ENCODE measurements around the gene MRTO4. TPM values are rescaled to one million over a fixed set of nuclear protein-coding genes. Genes with fewer than 3 reads are reported as not detected.

The MRTO4 gene
- total and polyA plus RNA-seq, 2 of the 13 experiments (the other 11 are each of a cell fraction or from before 2014, with no cell fraction given) = 28.1 to 59.2 TPM

GRCh38 chr1:19209990-19210771 is 41.4 kb upstream of the MRTO4 start, which contains the start of gene UBR4 (continued):
- TF ChIP-seq SRSF4 (IDR thresholded peaks at IDR 0.05; ENCODE audit: low read depth, low read length, poor library complexity, severe bottlenecking) = no peak
- TF ChIP-seq ATF4 (CRISPR knock-in tag; IDR thresholded peaks at IDR 0.05) = peak; percentile 20 to 94; a peak in 2 of 4 replicates
- TF ChIP-seq IRF1 (CRISPR knock-in tag; IDR thresholded peaks at IDR 0.05; ENCODE audit: low read depth) = no peak
- TF ChIP-seq SOX5 (CRISPR knock-in tag; IDR thresholded peaks at IDR 0.05; ENCODE audit: borderline replicate concordance) = peak; percentile 68
- TF ChIP-seq NR0B2 (CRISPR knock-in tag; IDR thresholded peaks at IDR 0.05) = peak; percentile 36
- TF ChIP-seq TEF (CRISPR knock-in tag; IDR thresholded peaks at IDR 0.05) = no peak; the same call in 1 of the 2 replicates
- TF ChIP-seq HINFP (CRISPR knock-in tag; IDR thresholded peaks at IDR 0.05; ENCODE audit: low read depth) = no peak
- no peak for TF ChIP-seq ZNF570 (CRISPR knock-in tag; IDR thresholded peaks at IDR 0.05; ENCODE audit: borderline replicate concordance)
- TF ChIP-seq E2F1 (CRISPR knock-in tag; IDR thresholded peaks at IDR 0.05) = peak; percentile 93
- TF ChIP-seq PHF20 (CRISPR knock-in tag; IDR thresholded peaks at IDR 0.05) = peak; percentile 93
- TF ChIP-seq MZF1 (CRISPR knock-in tag; IDR thresholded peaks at IDR 0.05; ENCODE audit: borderline replicate concordance) = no peak
- no peak for TF ChIP-seq GTF2F1 (IDR thresholded peaks at IDR 0.05; ENCODE audit: low read length)
- peak; percentile 85; the same call in 1 of the 2 replicates for TF ChIP-seq ZNF569 (CRISPR knock-in tag; IDR thresholded peaks at IDR 0.05; ENCODE audit: borderline replicate concordance)
- TF ChIP-seq FOXM1 (CRISPR knock-in tag; IDR thresholded peaks at IDR 0.05) = no peak
- no peak for TF ChIP-seq FOXO4 (CRISPR knock-in tag; conservative IDR thresholded peaks at IDR 0.05)
- TF ChIP-seq ASH2L (IDR thresholded peaks at IDR 0.05; ENCODE audit: insufficient read length, low read depth, low read length) = peak; percentile 95
- TF ChIP-seq STAG1 (CRISPR knock-in tag; IDR thresholded peaks at IDR 0.05) = no peak
- peak; percentile 75; the same call in 1 of the 2 replicates for TF ChIP-seq TARDBP (CRISPR knock-in tag; IDR thresholded peaks at IDR 0.05)
- TF ChIP-seq ZNF639 (CRISPR knock-in tag; conservative IDR thresholded peaks at IDR 0.05) = peak; percentile 98
